ENCODE results near the gene VPS9D1. TPM values are rescaled to one million over a fixed set of nuclear protein-coding genes. Genes with fewer than 3 reads are reported as not detected.

The VPS9D1 gene
- total RNA-seq, 4 donors from 2014 or later = 7.1 to 25.0 (median 13.8) TPM

DNA sequence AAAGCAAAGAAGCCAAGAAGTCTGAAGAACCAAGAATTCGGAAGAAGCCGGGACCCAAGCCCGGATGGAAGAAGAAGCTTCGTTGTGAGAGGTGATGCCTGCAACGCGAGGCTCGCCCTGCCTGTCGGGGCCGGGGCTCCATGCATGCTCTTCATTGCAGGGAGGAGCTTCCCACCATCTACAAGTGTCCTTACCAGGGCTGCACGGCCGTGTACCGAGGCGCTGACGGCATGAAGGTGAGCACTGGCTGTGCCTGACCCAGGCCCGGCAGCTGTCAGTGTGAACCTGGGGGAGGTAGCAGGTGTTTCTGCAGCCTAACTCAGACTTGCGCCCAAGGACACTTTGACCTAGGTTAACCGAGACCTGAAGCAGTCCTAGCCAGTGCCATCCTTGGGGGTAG lies 12.6 kb upstream of the VPS9D1 start:
- intact Hi-C loops (cut with DNase I) = no loop called here
- H3K27ac ChIP-seq = no peak overlapping the region
- WGBS, 2 donors = 87 to 94% methylated on average over 9 to 12 of the region's 17 CpGs
- peaks cover 62 to 100% (median 84%) of the 10 kb centered on the region in 3 donors for H3K36me3 ChIP-seq
- H3K4me1 ChIP-seq = no peaks in the 10 kb centered on the region
- H3K9me3 ChIP-seq = no peaks in the 10 kb centered on the region
- H3K4me3 ChIP-seq = no peak overlapping the region
- DNase-seq = no peak
- no peaks in the 10 kb centered on the region for H3K27me3 ChIP-seq
- TF ChIP-seq POLR2A (IDR thresholded peaks at IDR 0.05) (no peak), CTCF (IDR thresholded peaks at IDR 0.05) (no peak)

GRCh38 chr16:89732918-89733242 lies 12.2 kb upstream of the VPS9D1 start:
- H3K27ac ChIP-seq = no peak overlapping the region
- H3K4me3 ChIP-seq = no peak overlapping the region
- H3K36me3 ChIP-seq = peaks cover 59 to 100% (median 83%) of the 10 kb centered on the region in 3 donors
- intact Hi-C loops (cut with DNase I) = no loop called here
- TF ChIP-seq POLR2A (IDR thresholded peaks at IDR 0.05) = no peak
- TF ChIP-seq CTCF (IDR thresholded peaks at IDR 0.05) = no peak
- H3K27me3 ChIP-seq = no peaks in the 10 kb centered on the region
- DNase-seq = no peak
- no peaks in the 10 kb centered on the region for H3K4me1 ChIP-seq
- 93 to 97% methylated on average over 6 to 9 of the region's 9 CpGs for WGBS, 2 donors
- no peaks in the 10 kb centered on the region for H3K9me3 ChIP-seq

- H3K9me3 ChIP-seq = no peaks in the 10 kb centered on the region
- no peaks in the 10 kb centered on the region for H3K27me3 ChIP-seq
- H3K27ac ChIP-seq = no peak overlapping the region
- H3K4me1 ChIP-seq = no peaks in the 10 kb centered on the region
- intact Hi-C loops (cut with DNase I) = no loop called here
- H3K36me3 ChIP-seq = peaks cover 59 to 100% (median 83%) of the 10 kb centered on the region in 3 donors
- WGBS, 2 donors = 88 to 89% methylated on average over 23 of the region's 24 CpGs
- no peak for DNase-seq
- TF ChIP-seq POLR2A (IDR thresholded peaks at IDR 0.05) (no peak), CTCF (IDR thresholded peaks at IDR 0.05) (no peak)
- H3K4me3 ChIP-seq = no peak overlapping the region
Observed at GRCh38 chr16:89732142-89732917, 11.6 kb upstream of the VPS9D1 start.

DNA sequence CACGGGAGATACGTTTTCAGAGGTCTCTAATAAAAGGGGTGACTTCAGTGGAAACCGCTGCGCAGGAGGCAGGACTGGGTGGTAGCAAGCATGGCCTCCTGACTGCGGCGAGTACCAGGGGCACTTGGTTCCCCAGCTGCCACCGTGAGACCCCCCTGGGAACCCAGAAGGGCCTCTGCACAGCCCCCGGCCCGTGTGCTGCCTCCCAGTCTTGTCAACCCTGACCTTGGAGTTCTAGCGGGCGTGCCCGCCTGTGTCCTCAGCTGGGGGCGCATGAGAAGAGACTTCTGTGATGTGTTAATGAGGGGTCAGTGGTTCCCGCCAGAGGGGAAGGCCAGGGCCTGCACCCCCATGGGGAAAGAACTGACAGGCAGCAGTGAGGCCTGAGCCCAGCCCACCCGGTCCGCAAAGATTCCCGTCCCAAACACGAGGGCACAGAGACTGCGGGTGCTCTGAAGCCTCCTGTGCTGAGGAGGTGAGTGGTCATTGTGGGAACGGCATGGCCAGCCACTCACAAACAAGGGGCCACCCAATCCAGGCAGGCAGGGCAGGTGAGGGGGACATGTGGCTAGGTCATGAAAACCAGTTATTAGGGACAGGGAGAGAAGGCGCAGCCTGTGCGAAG lies 10.0 kb upstream of the VPS9D1 start:
- peaks cover 0 to 14% (median 0%) of the 10 kb centered on the region in 3 donors for H3K4me1 ChIP-seq
- H3K27ac ChIP-seq = no peak overlapping the region
- TF ChIP-seq POLR2A (IDR thresholded peaks at IDR 0.05) = no peak
- TF ChIP-seq CTCF (IDR thresholded peaks at IDR 0.05) = no peak
- intact Hi-C loops (cut with DNase I) = no loop called here
- H3K36me3 ChIP-seq = peaks cover 56 to 100% (median 78%) of the 10 kb centered on the region in 3 donors
- DNase-seq = no peak
- 71 to 76% methylated on average over 6 to 8 of the region's 22 CpGs for WGBS, 2 donors
- H3K9me3 ChIP-seq = no peaks in the 10 kb centered on the region
- no peak overlapping the region for H3K4me3 ChIP-seq
- H3K27me3 ChIP-seq = no peaks in the 10 kb centered on the region

- H3K27ac ChIP-seq = no peak overlapping the region
- WGBS, 2 donors = 78% methylated on average over 8 to 12 of the region's 14 CpGs
- DNase-seq = no peak
Observed at GRCh38 chr16:89729863-89730593, 9.3 kb upstream of the VPS9D1 start.

More at GRCh38 chr16:89729863-89730593, 9.3 kb upstream of the VPS9D1 start:
- intact Hi-C loops (cut with DNase I) = no loop called here
- Histone ChIP-seq H3K4me3 (no peak overlapping the region), H3K4me1 (peaks cover 0 to 21% (median 0%) of the 10 kb centered on the region in 3 donors), H3K27me3 (no peaks in the 10 kb centered on the region), H3K36me3 (peaks cover 50 to 100% (median 75%) of the 10 kb centered on the region in 3 donors), H3K9me3 (no peaks in the 10 kb centered on the region)
- no peak for TF ChIP-seq CTCF (IDR thresholded peaks at IDR 0.05)
- no peak for TF ChIP-seq POLR2A (IDR thresholded peaks at IDR 0.05)
